Neural cell (in vitro differentiated cells): ENCODE data around the gene RSPO3.
"Not testable (repeated sequence)": the region's sequence is repeated elsewhere in the genome, so short reads cannot be mapped to it uniquely, and the experiment has no call there.

ENCODE experiments used
- EP300 ChIP-seq: fragments of 450-650 bp; conservative IDR thresholded peaks from 2 replicates; pipeline ENCODE4 v1.6.1; 2014; ENCODE audit warnings: antibody characterized with exemption, mild to moderate bottlenecking, moderate library complexity; ENCODE audit not compliant: poor library complexity, severe bottlenecking
- EZH2 ChIP-seq: fragments of 200-600, 300-800 bp; shearing (Covaris generic), sonication (generic); IDR thresholded peaks from 2 replicates; pipeline ENCODE4 v1.6.1; 2014; ENCODE audit warnings: antibody characterized with exemption, low read length, borderline replicate concordance, mild to moderate bottlenecking; ENCODE audit not compliant: insufficient read depth, poor library complexity, severe bottlenecking
- POLR2AphosphoS5 ChIP-seq: IDR thresholded peaks from 2 replicates; pipeline ENCODE4 v1.6.1; 2012
- RAD21 ChIP-seq: fragments of 450-650 bp; conservative IDR thresholded peaks from 2 replicates; pipeline ENCODE4 v1.6.1; 2014; ENCODE audit warnings: antibody characterized with exemption, mild to moderate bottlenecking, moderate library complexity
- REST ChIP-seq: IDR thresholded peaks from 2 replicates; pipeline ENCODE4 v1.6.1; 2012; ENCODE audit warnings: borderline replicate concordance
- SMC3 ChIP-seq: fragments of 450-650 bp; conservative IDR thresholded peaks from 2 replicates; pipeline ENCODE4 v1.6.1; 2014; ENCODE audit warnings: antibody characterized with exemption, mild to moderate bottlenecking, moderate library complexity; ENCODE audit not compliant: poor library complexity
- TAF1 ChIP-seq: IDR thresholded peaks from 2 replicates; pipeline ENCODE4 v1.6.1; 2012; ENCODE audit warnings: low read depth
- TF ChIP-seq, protein P1 (sequence below): fragments of 450-650 bp; IDR thresholded peaks from 2 replicates; pipeline ENCODE4 v1.5.1; 2014; ENCODE audit warnings: antibody characterized with exemption, mild to moderate bottlenecking, moderate library complexity; ENCODE audit not compliant: poor library complexity, severe bottlenecking

GRCh38 chr6:127233819-127234218 is 115.3 kb downstream of the RSPO3 start:
- TF ChIP-seq, protein P1, sequence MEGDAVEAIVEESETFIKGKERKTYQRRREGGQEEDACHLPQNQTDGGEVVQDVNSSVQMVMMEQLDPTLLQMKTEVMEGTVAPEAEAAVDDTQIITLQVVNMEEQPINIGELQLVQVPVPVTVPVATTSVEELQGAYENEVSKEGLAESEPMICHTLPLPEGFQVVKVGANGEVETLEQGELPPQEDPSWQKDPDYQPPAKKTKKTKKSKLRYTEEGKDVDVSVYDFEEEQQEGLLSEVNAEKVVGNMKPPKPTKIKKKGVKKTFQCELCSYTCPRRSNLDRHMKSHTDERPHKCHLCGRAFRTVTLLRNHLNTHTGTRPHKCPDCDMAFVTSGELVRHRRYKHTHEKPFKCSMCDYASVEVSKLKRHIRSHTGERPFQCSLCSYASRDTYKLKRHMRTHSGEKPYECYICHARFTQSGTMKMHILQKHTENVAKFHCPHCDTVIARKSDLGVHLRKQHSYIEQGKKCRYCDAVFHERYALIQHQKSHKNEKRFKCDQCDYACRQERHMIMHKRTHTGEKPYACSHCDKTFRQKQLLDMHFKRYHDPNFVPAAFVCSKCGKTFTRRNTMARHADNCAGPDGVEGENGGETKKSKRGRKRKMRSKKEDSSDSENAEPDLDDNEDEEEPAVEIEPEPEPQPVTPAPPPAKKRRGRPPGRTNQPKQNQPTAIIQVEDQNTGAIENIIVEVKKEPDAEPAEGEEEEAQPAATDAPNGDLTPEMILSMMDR, result not testable (repeated sequence)
- not testable (repeated sequence) for TF ChIP-seq EP300, POLR2AphosphoS5, RAD21, TAF1, EZH2, REST, SMC3
